ENCODE results near the gene POC1A.

Gene POC1A

GRCh38 chr3:52104684-52105640 lies 49.3 kb downstream of the POC1A start:
- DNase-seq (ENCODE audit: low read depth in 3 of 3), result no peak

GRCh38 chr3:52102934-52103333 lies 51.3 kb downstream of the POC1A start:
- DNase-seq (ENCODE audit: low read depth in 3 of 3), result no peak

- no peak for DNase-seq (ENCODE audit: low read depth in 3 of 3)
Measured at GRCh38 chr3:52099001-52099401, 55.2 kb downstream of the POC1A start.

- no peak for DNase-seq (ENCODE audit: low read depth in 3 of 3)
Measured at GRCh38 chr3:52097851-52098507, 56.2 kb downstream of the POC1A start.

GRCh38 chr3:52095990-52096775 lies 58.0 kb downstream of the POC1A start:
- DNase-seq (ENCODE audit: low read depth in 3 of 3), result no peak

GRCh38 chr3:52094571-52095485 lies 59.4 kb downstream of the POC1A start:
- no peak for DNase-seq (ENCODE audit: low read depth in 3 of 3)

GRCh38 chr3:52093756-52094545 lies 60.3 kb downstream of the POC1A start:
- DNase-seq (ENCODE audit: low read depth in 3 of 3), result no peak

- DNase-seq (ENCODE audit: low read depth in 3 of 3), result no peak
Measured at GRCh38 chr3:52092891-52093290, 61.3 kb downstream of the POC1A start.

- no peak for DNase-seq (ENCODE audit: low read depth in 3 of 3)
Measured at GRCh38 chr3:52092271-52092660, 62.0 kb downstream of the POC1A start.

- no peak for DNase-seq (ENCODE audit: low read depth in 3 of 3)
Measured at GRCh38 chr3:52091586-52092270, 62.5 kb downstream of the POC1A start.

- no peak for DNase-seq (ENCODE audit: low read depth in 3 of 3)
Measured at GRCh38 chr3:52090933-52091468, 63.2 kb downstream of the POC1A start.

GRCh38 chr3:52090131-52090932 lies 63.9 kb downstream of the POC1A start:
- DNase-seq (ENCODE audit: low read depth in 3 of 3), result no peak

GRCh38 chr3:52089691-52090090 lies 64.5 kb downstream of the POC1A start:
- DNase-seq (ENCODE audit: low read depth in 3 of 3), result no peak

GRCh38 chr3:52088445-52089367 lies 65.5 kb downstream of the POC1A start:
- no peak for DNase-seq (ENCODE audit: low read depth in 3 of 3)

- DNase-seq (ENCODE audit: low read depth in 3 of 3), result no peak
Measured at GRCh38 chr3:52087731-52088130, 66.5 kb downstream of the POC1A start.

- DNase-seq (ENCODE audit: low read depth in 3 of 3), result no peak
Measured at GRCh38 chr3:52086976-52087663, 67.1 kb downstream of the POC1A start.

GRCh38 chr3:52086461-52086860 lies 67.8 kb downstream of the POC1A start:
- DNase-seq (ENCODE audit: low read depth in 3 of 3), result no peak
